SK-N-SH (cell line): ENCODE results near the gene HMGXB3. TPM values are rescaled to one million over a fixed set of nuclear protein-coding genes. Genes with fewer than 3 reads are reported as not detected.

Experiments
- CTCF ChIA-PET: fragments of 300-600, 350-600 bp; formaldehyde crosslinking; extraction: SDS; loops from one replicate; lab custom pipeline; 2021; lab: Yijun Ruan, JAX
- POLR2A ChIA-PET: fragments of 350-600 bp; sonication (Branson Sonifier 250); formaldehyde crosslinking; extraction: SDS; loops from one replicate; lab custom pipeline; 2020; ENCODE audit warnings: antibody characterized with exemption, inconsistent platforms; lab: Yijun Ruan, JAX
- DNase-seq: peaks from one replicate; pipeline ENCODE4 v3.0.0; 2012
- H2AFZ ChIP-seq: fragments of 200-600 bp; sonication (generic); 2 replicates; pipeline ENCODE4 v1.8.1; 2016; ENCODE audit warnings: antibody characterized with exemption, mild to moderate bottlenecking, low read depth
- H3F3A ChIP-seq: fragments of 200-600 bp; sonication (generic); replicated peaks from 2 replicates; pipeline ENCODE3; 2016; ENCODE audit warnings: antibody characterized with exemption, mild to moderate bottlenecking; ENCODE audit not compliant: insufficient read depth
- H3K27ac ChIP-seq, 2 experiments: fragments of 200-500 bp in 1 of 2; fragments of 200-600 bp in 1 of 2; sonication (Bioruptor generic) in 1 of 2; sonication (generic), shearing (Covaris generic) in 1 of 2; 2 replicates each; pipeline versions ENCODE4 v1.5.1 to v1.6.1; 2014 to 2016; ENCODE audit warnings: low read depth in 2 of 2, inconsistent platforms in 1 of 2, low read length in 1 of 2, mild to moderate bottlenecking in 1 of 2, mixed read lengths in 1 of 2
- H3K27me3 ChIP-seq: fragments of 200-600 bp; sonication (generic), shearing (Covaris generic); 2 replicates; pipeline ENCODE4 v1.6.1; 2016; ENCODE audit warnings: mixed run types; ENCODE audit not compliant: insufficient read depth
- H3K36me3 ChIP-seq, 2 experiments: fragments of 200-500 bp in 1 of 2; fragments of 200-600 bp in 1 of 2; sonication (Bioruptor generic) in 1 of 2; sonication (generic) in 1 of 2; replicated peaks in 1 of 2; 2 replicates each; pipeline versions ENCODE3 to v1.5.1; 2014 to 2016; ENCODE audit warnings: low read length in 1 of 2, mild to moderate bottlenecking in 1 of 2; ENCODE audit not compliant: insufficient read depth in 2 of 2, control insufficient read depth in 1 of 2
- H3K4me1 ChIP-seq, 2 experiments: fragments of 200-500 bp in 1 of 2; fragments of 200-600 bp in 1 of 2; sonication (Bioruptor generic) in 1 of 2; sonication (generic), shearing (Covaris generic) in 1 of 2; 2 replicates each; pipeline versions ENCODE4 v1.5.1 to v1.6.1; 2014 to 2016; ENCODE audit warnings: low read depth in 1 of 2, low read length in 1 of 2, mixed run types in 1 of 2; ENCODE audit not compliant: insufficient read depth in 2 of 2, control insufficient read depth in 1 of 2
- H3K4me2 ChIP-seq: fragments of 200-600 bp; sonication (generic), shearing (Covaris generic); 2 replicates; pipeline ENCODE4 v1.6.1; 2017; ENCODE audit warnings: mixed run types
- H3K4me3 ChIP-seq, 2 experiments: fragments of 200-500 bp in 1 of 2; fragments of 200-600 bp in 1 of 2; sonication (Bioruptor generic) in 1 of 2; sonication (generic), shearing (Covaris generic) in 1 of 2; 2 replicates each; pipeline versions ENCODE4 v1.5.1 to v1.8.1; 2014 to 2016; ENCODE audit warnings: low read depth in 2 of 2, inconsistent platforms in 1 of 2, low read length in 1 of 2, mild to moderate bottlenecking in 1 of 2, mixed read lengths in 1 of 2, moderate library complexity in 1 of 2
- H3K79me2 ChIP-seq: fragments of 200-600 bp; sonication (generic); 2 replicates; pipeline ENCODE4 v1.8.1; 2017; ENCODE audit warnings: mild to moderate bottlenecking; ENCODE audit not compliant: insufficient read depth
- H3K9ac ChIP-seq: fragments of 200-600 bp; sonication (generic); 2 replicates; pipeline ENCODE4 v1.6.1; 2017; ENCODE audit warnings: mixed run types
- H3K9me2 ChIP-seq: fragments of 200-600 bp; sonication (generic); 2 replicates; pipeline ENCODE4 v1.6.1; 2017; ENCODE audit warnings: mixed run types
- H3K9me3 ChIP-seq: fragments of 200-600 bp; sonication (generic); 2 replicates; pipeline ENCODE4 v1.6.1; 2017; ENCODE audit warnings: mixed run types, mild to moderate bottlenecking, moderate library complexity
- H4K20me1 ChIP-seq: fragments of 200-600 bp; sonication (generic); 2 replicates; pipeline ENCODE4 v1.6.1; 2017; ENCODE audit warnings: mild to moderate bottlenecking, mixed run types; ENCODE audit not compliant: insufficient read depth
- CTCF ChIP-seq: fragments of 200-600 bp; sonication (generic); IDR thresholded peaks from 2 replicates; pipeline ENCODE4 v1.6.1; 2017; ENCODE audit warnings: antibody characterized with exemption, mild to moderate bottlenecking, moderate library complexity
- ELF1 ChIP-seq: IDR thresholded peaks from 2 replicates; pipeline ENCODE4 v1.4.0; 2012
- FOSL2 ChIP-seq: IDR thresholded peaks from 2 replicates; pipeline ENCODE4 v1.4.0; 2012; ENCODE audit warnings: low read depth, mild to moderate bottlenecking, moderate library complexity, borderline replicate concordance
- FOXJ3 ChIP-seq: sonication (generic); formaldehyde crosslinking; IDR thresholded peaks from 2 replicates; pipeline ENCODE4 v1.5.1; 2020; ENCODE audit warnings: mild to moderate bottlenecking, missing genetic modification reagents
- FOXM1 ChIP-seq: IDR thresholded peaks from 2 replicates; pipeline ENCODE4 v1.4.0; 2012; ENCODE audit warnings: low read depth, mild to moderate bottlenecking
- IRF3 ChIP-seq: fragments of 150-350 bp; IDR thresholded peaks from 2 replicates; pipeline ENCODE4 v1.6.1; 2016; ENCODE audit warnings: mild to moderate bottlenecking, low read depth, low read length
- MEF2A ChIP-seq: IDR thresholded peaks from 2 replicates; pipeline ENCODE4 v1.4.0; 2012; ENCODE audit warnings: low read depth, borderline replicate concordance
- NFIC ChIP-seq: IDR thresholded peaks from 2 replicates; pipeline ENCODE4 v1.4.0; 2012; ENCODE audit warnings: borderline replicate concordance
- POLR2AphosphoS5 ChIP-seq: IDR thresholded peaks from 2 replicates; pipeline ENCODE4 v1.6.1; 2012; ENCODE audit warnings: low read depth, low read length
- TAF1 ChIP-seq: IDR thresholded peaks from 2 replicates; pipeline ENCODE4 v1.6.1; 2012; ENCODE audit warnings: low read depth, mild to moderate bottlenecking, low read length, moderate library complexity, borderline replicate concordance
- USF1 ChIP-seq: IDR thresholded peaks from 2 replicates; pipeline ENCODE4 v1.4.0; 2012; ENCODE audit warnings: low read depth, borderline replicate concordance
- USF2 ChIP-seq: fragments of 150-350 bp; IDR thresholded peaks from 2 replicates; pipeline ENCODE4 v1.6.1; 2017; ENCODE audit warnings: antibody characterized with exemption, low read length, low read depth, borderline replicate concordance
- YY1 ChIP-seq: IDR thresholded peaks from 2 replicates; pipeline ENCODE4 v1.4.0; 2012; ENCODE audit warnings: low read depth, mild to moderate bottlenecking
- WGBS: methylation state at CpG from one replicate; pipeline ENCODE4 v1.1.6; 2017; ENCODE audit warnings: low lambda C conversion rate; 5-methylcytosine and 5-hydroxymethylcytosine counted together
- polyA plus RNA-seq, 3 experiments: library from polyadenylated mRNA; depleted of rRNA; stranded (reverse); fragments of >200 nt; gene quantifications; 2 replicates each; pipeline ENCODE4 v1.2.3, GENCODE V29; 2012

The HMGXB3 gene
- polyA plus RNA-seq, 1 of the 3 experiments (the other 2 are of a cell fraction), result 28.8 TPM

- DNase-seq, result no peak
- H3K9ac ChIP-seq, result no peak overlapping the region
- ChIA-PET CTCF (interaction anchor here (1.2 kb wide), 1 partner anchor 88 kb away, joined by 4 read pairs; the partner anchor contains the start of gene PDGFRB), POLR2A (no interaction called here)
- H3K4me2 ChIP-seq, result no peak overlapping the region; the same call in 1 of the 2 replicates
- no CpG with 5 or more reads among the region's 6 CpGs for WGBS
- H3K79me2 ChIP-seq, result no peaks in the 10 kb centered on the region
- no peaks in the 10 kb centered on the region for H3K9me3 ChIP-seq
- no peaks in the 10 kb centered on the region for H3K9me2 ChIP-seq
- no peak overlapping the region for H2AFZ ChIP-seq
- H3K27ac ChIP-seq, result no peak overlapping the region
- H4K20me1 ChIP-seq, result no peaks in the 10 kb centered on the region
- no peaks in the 10 kb centered on the region for H3K27me3 ChIP-seq
- no peak overlapping the region for H3K4me3 ChIP-seq
- H3K36me3 ChIP-seq, result no peaks in the 10 kb centered on the region
- H3F3A ChIP-seq, result peaks cover 6% of the 10 kb centered on the region
- TF ChIP-seq POLR2AphosphoS5 (no peak), FOSL2 (no peak), CTCF (no peak), MEF2A (no peak), USF2 (no peak)
- H3K4me1 ChIP-seq, result peaks cover 14 to 48% of the 10 kb centered on the region in 2 experiments; a peak in 3 of 4 replicates
These were observed 67.5 kb downstream of the HMGXB3 start for GRCh38 chr5:150068071-150068470.

GRCh38 chr5:150068472-150068871, 67.9 kb downstream of the HMGXB3 start:
- no peak for TF ChIP-seq TAF1
- no peak for TF ChIP-seq FOXM1
- 0 out of 2 replicates have a peak, but pooled peaks have one; percentile 16 for TF ChIP-seq NFIC
- TF ChIP-seq IRF3, result no peak
- no peak for TF ChIP-seq FOXJ3 (CRISPR knock-in tag)
- no peak for TF ChIP-seq YY1
- TF ChIP-seq ELF1, result no peak
- no peak for TF ChIP-seq USF1
- no peaks in the 10 kb centered on the region for H3K79me2 ChIP-seq
- H3F3A ChIP-seq, result peaks cover 6% of the 10 kb centered on the region
- H2AFZ ChIP-seq, result peak overlapping the region; percentile 43; the same call in 1 of the 2 replicates
- H3K9ac ChIP-seq, result no peak overlapping the region
- no peak for DNase-seq
- H3K4me1 ChIP-seq, result peaks cover 14 to 48% of the 10 kb centered on the region in 2 experiments; a peak in 3 of 4 replicates
- H3K9me2 ChIP-seq, result no peaks in the 10 kb centered on the region
- H3K27ac ChIP-seq, result no peak overlapping the region; a peak in 1 of 4 replicates
- ChIA-PET POLR2A (no interaction called here), CTCF (interaction anchor here (0.9 to 1.3 kb wide), 3 partner anchors 19 to 107 kb away, joined by 3 to 4 read pairs (median 3); partner anchors contain the start of gene PDGFRB)
- WGBS, result 17% methylated on average over 1 of the region's 4 CpGs
- no peaks in the 10 kb centered on the region for H3K27me3 ChIP-seq
- no peaks in the 10 kb centered on the region for H3K36me3 ChIP-seq
- H3K4me3 ChIP-seq, result no peak overlapping the region
- H4K20me1 ChIP-seq, result no peaks in the 10 kb centered on the region
- H3K4me2 ChIP-seq, result no peak overlapping the region; the same call in 1 of the 2 replicates
- H3K9me3 ChIP-seq, result no peaks in the 10 kb centered on the region
